ENCODE measurements around the gene HIVEP3. TPM values are rescaled to one million over a fixed set of nuclear protein-coding genes. Genes with fewer than 3 reads are reported as not detected.

HIVEP3 gene
- total and polyA plus RNA-seq, 4 donors = 7.0 to 14.7 (median 8.8) TPM

GRCh38 chr1:41852091-41852490 is 66.6 kb downstream of the HIVEP3 start:
- ATAC-seq (ENCODE audit: insufficient read depth, low FRiP score) (no peak), DNase-seq (no peak)
- no peak for TF ChIP-seq CTCF (IDR thresholded peaks at IDR 0.05; ENCODE audit: control extremely low read depth, extremely low read depth)
- 96% methylated on average over 7 of the region's 7 CpGs for WGBS, 2 donors
- H3K4me1 ChIP-seq (ENCODE audit: control insufficient read depth in 5 of 5, insufficient read depth in 5 of 5, low read length in 5 of 5) = peaks cover 0 to 18% (median 9%) of the 10 kb centered on the region in 5 donors
- no peaks in the 10 kb centered on the region for H3K9me3 ChIP-seq (ENCODE audit: control insufficient read depth in 4 of 4, insufficient read depth in 3 of 4, low read length in 3 of 4)
- H3K27ac ChIP-seq (ENCODE audit: low read depth in 1 of 2, low read length in 1 of 2) = no peak overlapping the region
- no peaks in the 10 kb centered on the region for H3K36me3 ChIP-seq (ENCODE audit: control insufficient read depth in 4 of 4, insufficient read depth in 4 of 4, low read length in 4 of 4)
- no peaks in the 10 kb centered on the region for H3K27me3 ChIP-seq (ENCODE audit: control insufficient read depth in 3 of 3, insufficient read depth in 3 of 3, low read length in 2 of 3)
- no peak overlapping the region for H3K9ac ChIP-seq (ENCODE audit: insufficient read depth in 1 of 2, low read length in 2 of 2)
- H3K4me3 ChIP-seq = no peak overlapping the region

- no peak for ATAC-seq (ENCODE audit: insufficient read depth, low FRiP score)
Observed at GRCh38 chr1:41851589-41851988, 67.1 kb downstream of the HIVEP3 start.

GRCh38 chr1:41850029-41850428 is 68.7 kb downstream of the HIVEP3 start:
- no peak overlapping the region for H3K4me3 ChIP-seq
- DNase-seq (no peak), ATAC-seq (ENCODE audit: insufficient read depth, low FRiP score) (no peak)
- H3K4me1 ChIP-seq (ENCODE audit: control insufficient read depth in 5 of 5, insufficient read depth in 5 of 5, low read length in 5 of 5) = peaks cover 0 to 16% (median 5%) of the 10 kb centered on the region in 5 donors
- H3K27ac ChIP-seq (ENCODE audit: low read depth in 1 of 2, low read length in 1 of 2) = no peak overlapping the region
- no peak overlapping the region for H3K9ac ChIP-seq (ENCODE audit: insufficient read depth in 1 of 2, low read length in 2 of 2)
- no peak for TF ChIP-seq CTCF (IDR thresholded peaks at IDR 0.05; ENCODE audit: control extremely low read depth, extremely low read depth)
- H3K27me3 ChIP-seq (ENCODE audit: control insufficient read depth in 3 of 3, insufficient read depth in 3 of 3, low read length in 2 of 3) = no peaks in the 10 kb centered on the region
- no peaks in the 10 kb centered on the region for H3K36me3 ChIP-seq (ENCODE audit: control insufficient read depth in 4 of 4, insufficient read depth in 4 of 4, low read length in 4 of 4)
- 68 to 93% methylated on average over 2 of the region's 2 CpGs for WGBS, 2 donors
- H3K9me3 ChIP-seq (ENCODE audit: control insufficient read depth in 4 of 4, insufficient read depth in 3 of 4, low read length in 3 of 4) = no peaks in the 10 kb centered on the region

More at GRCh38 chr1:41851589-41851988, 67.1 kb downstream of the HIVEP3 start:
- no peak overlapping the region for H3K27ac ChIP-seq (ENCODE audit: low read depth in 1 of 2, low read length in 1 of 2)
- no peak overlapping the region for H3K9ac ChIP-seq (ENCODE audit: insufficient read depth in 1 of 2, low read length in 2 of 2)
- no peaks in the 10 kb centered on the region for H3K36me3 ChIP-seq (ENCODE audit: control insufficient read depth in 4 of 4, insufficient read depth in 4 of 4, low read length in 4 of 4)
- DNase-seq = no peak
- no peak for TF ChIP-seq CTCF (IDR thresholded peaks at IDR 0.05; ENCODE audit: control extremely low read depth, extremely low read depth)
- WGBS, 2 donors = 22 to 67% methylated on average over 5 of the region's 5 CpGs
- no peaks in the 10 kb centered on the region for H3K27me3 ChIP-seq (ENCODE audit: control insufficient read depth in 3 of 3, insufficient read depth in 3 of 3, low read length in 2 of 3)
- no peak overlapping the region for H3K4me3 ChIP-seq
- no peaks in the 10 kb centered on the region for H3K9me3 ChIP-seq (ENCODE audit: control insufficient read depth in 4 of 4, insufficient read depth in 3 of 4, low read length in 3 of 4)
- H3K4me1 ChIP-seq (ENCODE audit: control insufficient read depth in 5 of 5, insufficient read depth in 5 of 5, low read length in 5 of 5) = peaks cover 0 to 16% (median 5%) of the 10 kb centered on the region in 5 donors

- H3K36me3 ChIP-seq (ENCODE audit: control insufficient read depth in 4 of 4, insufficient read depth in 4 of 4, low read length in 4 of 4) = no peaks in the 10 kb centered on the region
- DNase-seq (no peak), ATAC-seq (ENCODE audit: insufficient read depth, low FRiP score) (no peak)
- H3K4me3 ChIP-seq = no peak overlapping the region
- H3K4me1 ChIP-seq (ENCODE audit: control insufficient read depth in 5 of 5, insufficient read depth in 5 of 5, low read length in 5 of 5) = peaks cover 0 to 16% (median 5%) of the 10 kb centered on the region in 5 donors
- 89 to 95% methylated on average over 4 of the region's 4 CpGs for WGBS, 2 donors
- H3K9me3 ChIP-seq (ENCODE audit: control insufficient read depth in 4 of 4, insufficient read depth in 3 of 4, low read length in 3 of 4) = no peaks in the 10 kb centered on the region
- no peak for TF ChIP-seq CTCF (IDR thresholded peaks at IDR 0.05; ENCODE audit: control extremely low read depth, extremely low read depth)
- no peak overlapping the region for H3K27ac ChIP-seq (ENCODE audit: low read depth in 1 of 2, low read length in 1 of 2)
- H3K9ac ChIP-seq (ENCODE audit: insufficient read depth in 1 of 2, low read length in 2 of 2) = no peak overlapping the region
- H3K27me3 ChIP-seq (ENCODE audit: control insufficient read depth in 3 of 3, insufficient read depth in 3 of 3, low read length in 2 of 3) = no peaks in the 10 kb centered on the region
Observed at GRCh38 chr1:41849211-41849759, 69.4 kb downstream of the HIVEP3 start.
